Measurements from ENCODE around the gene CACFD1.

The CACFD1 gene

DNA sequence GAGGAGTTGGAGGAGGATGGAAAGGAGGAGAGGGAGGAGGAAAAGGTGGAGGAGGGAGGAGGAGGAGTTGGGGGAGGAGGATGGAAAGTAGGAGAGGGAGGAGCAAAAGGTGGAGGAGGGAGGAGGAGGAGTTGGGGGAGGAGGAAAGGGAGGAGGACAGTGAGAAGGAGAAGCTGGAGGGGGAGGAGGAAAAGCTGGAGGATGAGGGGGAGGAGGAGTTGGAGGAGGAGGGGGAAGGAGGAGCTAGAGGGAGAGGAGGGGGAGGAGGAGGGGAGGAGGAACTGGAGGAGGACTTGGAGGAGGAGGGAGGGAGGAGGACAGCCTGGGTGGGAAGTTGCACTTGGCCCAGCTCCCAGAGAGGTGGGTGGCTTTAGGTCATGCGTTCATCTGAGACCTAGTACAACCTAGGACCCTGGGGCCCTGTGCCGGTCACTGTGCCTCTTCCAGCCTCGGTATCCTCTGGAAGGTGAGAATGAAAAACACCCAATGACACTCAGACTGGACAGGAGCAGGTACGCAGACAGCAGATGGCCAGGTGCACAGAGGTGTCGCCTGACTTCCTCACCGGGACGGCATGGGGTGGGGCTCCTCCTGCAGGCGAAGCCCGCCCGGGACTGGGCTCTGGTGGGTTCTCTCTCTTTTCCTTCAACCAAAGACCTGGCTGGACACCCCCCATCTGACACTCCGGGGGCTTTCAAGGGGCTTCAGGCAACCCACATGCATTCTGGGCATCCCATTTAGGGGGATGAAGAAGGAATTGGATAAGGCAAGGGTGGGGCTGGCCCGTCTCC lies 31.3 kb downstream of the CACFD1 start:
- no peak overlapping the region for H3K27ac ChIP-seq
- TF ChIP-seq, protein P1, sequence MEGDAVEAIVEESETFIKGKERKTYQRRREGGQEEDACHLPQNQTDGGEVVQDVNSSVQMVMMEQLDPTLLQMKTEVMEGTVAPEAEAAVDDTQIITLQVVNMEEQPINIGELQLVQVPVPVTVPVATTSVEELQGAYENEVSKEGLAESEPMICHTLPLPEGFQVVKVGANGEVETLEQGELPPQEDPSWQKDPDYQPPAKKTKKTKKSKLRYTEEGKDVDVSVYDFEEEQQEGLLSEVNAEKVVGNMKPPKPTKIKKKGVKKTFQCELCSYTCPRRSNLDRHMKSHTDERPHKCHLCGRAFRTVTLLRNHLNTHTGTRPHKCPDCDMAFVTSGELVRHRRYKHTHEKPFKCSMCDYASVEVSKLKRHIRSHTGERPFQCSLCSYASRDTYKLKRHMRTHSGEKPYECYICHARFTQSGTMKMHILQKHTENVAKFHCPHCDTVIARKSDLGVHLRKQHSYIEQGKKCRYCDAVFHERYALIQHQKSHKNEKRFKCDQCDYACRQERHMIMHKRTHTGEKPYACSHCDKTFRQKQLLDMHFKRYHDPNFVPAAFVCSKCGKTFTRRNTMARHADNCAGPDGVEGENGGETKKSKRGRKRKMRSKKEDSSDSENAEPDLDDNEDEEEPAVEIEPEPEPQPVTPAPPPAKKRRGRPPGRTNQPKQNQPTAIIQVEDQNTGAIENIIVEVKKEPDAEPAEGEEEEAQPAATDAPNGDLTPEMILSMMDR (IDR thresholded peaks at IDR 0.05), result no peak
- TF ChIP-seq ZFX (IDR thresholded peaks at IDR 0.05; ENCODE audit: borderline replicate concordance), result no peak

DNA sequence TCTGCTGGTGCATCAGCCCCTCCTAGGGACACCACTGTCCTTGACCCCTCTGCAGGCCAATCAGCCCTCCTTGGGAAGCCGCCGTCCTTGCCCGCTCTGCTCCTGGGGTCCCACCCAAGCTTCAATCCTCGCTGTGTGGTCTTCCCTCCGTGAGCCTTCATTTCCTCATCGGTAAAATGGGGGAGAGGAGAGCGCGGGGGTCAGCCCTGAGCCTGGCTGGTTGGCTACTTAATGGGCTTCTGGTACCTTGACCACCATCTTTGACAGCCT lies 31.8 kb downstream of the CACFD1 start:
- H3K27ac ChIP-seq, result no peak overlapping the region
- no peak for TF ChIP-seq ZFX (IDR thresholded peaks at IDR 0.05; ENCODE audit: borderline replicate concordance)
- TF ChIP-seq, protein P1 (IDR thresholded peaks at IDR 0.05), result no peak

DNA sequence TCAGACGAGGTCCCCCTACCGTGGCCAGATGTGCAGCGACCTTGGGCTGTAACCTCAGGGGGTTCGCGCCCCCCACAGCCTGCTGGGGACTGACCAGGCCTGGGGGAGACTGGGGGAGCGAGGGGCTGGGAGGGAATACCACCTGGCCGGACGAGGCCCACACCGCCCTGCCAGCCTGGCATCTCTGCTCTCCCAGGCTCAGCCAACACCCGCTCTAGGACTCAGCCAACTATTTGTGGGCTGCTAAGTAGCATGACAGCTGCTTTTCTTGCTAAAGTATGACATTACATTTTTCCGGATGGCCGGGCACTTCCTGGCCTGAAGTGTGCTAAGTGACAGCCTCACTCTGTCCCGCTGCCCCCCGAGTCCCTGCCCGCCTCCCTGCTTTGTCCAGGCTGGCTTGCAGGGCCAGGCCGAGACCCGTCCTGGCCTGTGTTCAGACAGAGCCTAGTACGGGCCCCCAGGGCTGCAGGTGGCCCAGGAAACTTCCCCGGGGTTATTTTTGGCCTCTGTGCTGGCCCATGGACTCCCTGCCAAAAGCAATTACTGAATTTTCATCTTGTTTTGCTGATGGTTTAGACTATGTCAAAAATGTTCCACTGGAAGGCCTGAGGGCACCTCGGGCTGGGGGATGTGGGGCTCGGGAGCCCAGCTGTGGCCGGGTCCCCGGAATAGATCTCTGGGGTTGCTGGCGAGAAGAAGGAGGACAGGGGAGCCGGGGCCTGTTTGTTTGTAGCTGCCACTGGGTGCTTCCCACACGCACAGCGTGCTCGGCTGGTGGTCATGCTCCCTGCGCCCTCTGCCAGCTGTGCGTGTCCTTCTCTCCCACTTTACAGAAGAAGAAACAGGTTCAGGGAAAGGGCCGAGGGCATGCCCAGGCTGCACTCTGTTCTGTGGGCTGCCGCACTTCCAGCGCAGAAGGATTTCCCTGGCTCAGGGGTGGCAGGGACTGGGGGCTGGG lies 32.6 kb downstream of the CACFD1 start:
- H3K27ac ChIP-seq, result no peak overlapping the region
- TF ChIP-seq, protein P1 (IDR thresholded peaks at IDR 0.05), result no peak
- no peak for TF ChIP-seq ZFX (IDR thresholded peaks at IDR 0.05; ENCODE audit: borderline replicate concordance)

DNA sequence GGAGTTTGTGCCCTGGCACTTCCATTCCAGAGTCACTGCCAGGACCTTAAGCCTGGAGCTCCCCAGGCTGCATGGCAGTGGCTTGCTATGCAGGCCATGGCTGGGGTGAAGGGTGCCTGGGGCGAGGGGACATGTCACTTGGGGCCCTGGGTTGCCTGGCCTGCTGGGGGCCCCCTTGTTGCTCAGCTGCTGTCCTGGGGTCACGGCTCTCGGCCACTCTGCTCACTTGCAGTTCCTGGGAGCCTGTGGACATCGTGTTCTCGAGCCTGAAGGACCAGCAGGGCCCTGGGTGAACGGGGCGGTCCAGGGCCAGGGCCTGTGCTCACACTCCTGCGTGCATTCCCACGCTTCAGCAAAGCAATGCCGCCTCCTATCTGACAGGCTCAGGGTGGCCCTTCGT lies 33.6 kb downstream of the CACFD1 start:
- H3K27ac ChIP-seq, result no peak overlapping the region
- TF ChIP-seq, protein P1 (IDR thresholded peaks at IDR 0.05), result no peak

DNA sequence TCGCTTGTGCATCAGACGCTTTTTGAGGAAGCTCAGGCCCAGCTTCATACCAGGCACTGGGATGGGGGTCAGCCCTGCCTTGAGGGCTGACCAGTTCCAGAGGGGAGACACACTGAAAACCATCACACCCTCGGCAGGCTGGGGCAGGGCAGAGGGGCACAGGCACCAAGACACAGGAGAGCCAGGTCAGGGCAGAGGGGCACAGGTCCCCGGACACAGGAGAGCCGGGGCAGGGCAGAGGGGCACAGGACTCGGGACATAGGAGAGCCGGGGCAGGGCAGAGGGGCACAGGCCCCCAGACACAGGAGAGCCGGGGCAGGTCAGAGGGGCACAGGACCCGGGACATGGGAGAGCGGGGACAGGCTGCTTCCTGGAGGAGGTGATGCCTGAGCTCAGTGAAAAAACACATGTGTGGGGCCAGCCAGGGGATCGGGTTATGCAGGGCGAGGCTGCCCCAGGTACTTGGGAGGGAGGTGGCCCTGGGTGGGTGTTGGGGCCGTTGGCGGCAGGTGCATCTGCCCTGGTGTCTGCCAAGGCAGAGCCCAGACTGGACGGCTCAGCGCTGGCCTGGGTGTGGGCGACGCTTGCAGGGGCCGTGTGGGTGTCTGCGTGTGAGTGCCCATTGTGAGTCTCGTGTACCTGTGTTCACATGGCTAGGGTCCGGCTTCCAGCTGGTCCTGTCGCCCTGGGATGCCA lies 34.2 kb downstream of the CACFD1 start:
- TF ChIP-seq, protein P1 (IDR thresholded peaks at IDR 0.05), result no peak
- no peak for TF ChIP-seq ZFX (IDR thresholded peaks at IDR 0.05; ENCODE audit: borderline replicate concordance)
- no peak overlapping the region for H3K27ac ChIP-seq

DNA sequence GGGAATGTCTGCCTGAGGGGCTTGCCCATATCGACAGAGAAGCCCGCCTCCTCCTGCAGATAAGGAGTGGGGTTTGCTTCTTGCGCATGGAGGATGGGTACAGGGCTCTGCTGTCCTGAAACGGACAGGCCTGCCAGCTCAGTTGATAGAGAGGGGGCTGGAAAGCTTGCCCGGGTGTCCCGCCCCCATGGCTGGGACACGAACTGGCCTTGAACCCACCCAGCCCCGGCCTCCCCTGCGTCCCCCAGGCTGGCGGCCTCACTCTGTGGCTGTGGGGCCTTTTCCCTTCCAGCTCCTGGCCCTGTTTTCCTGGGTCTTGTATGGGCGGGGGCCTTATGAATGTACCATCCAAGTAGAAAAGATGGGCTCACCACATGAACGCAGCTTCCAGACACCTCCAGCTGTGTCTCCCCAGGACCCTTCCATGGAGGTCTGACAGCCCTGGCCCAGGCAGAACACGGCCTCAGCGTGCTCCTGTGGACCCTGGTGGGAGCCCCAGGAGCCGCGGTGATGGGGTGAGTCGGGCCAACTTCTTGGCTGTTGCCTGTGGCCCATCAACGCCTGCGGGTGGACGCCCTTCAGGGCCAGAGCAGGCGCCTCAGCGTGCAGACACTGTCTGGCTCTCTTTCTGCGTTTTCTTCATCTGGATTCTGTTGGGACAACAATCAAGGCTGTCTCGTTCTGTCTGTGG lies 35.0 kb downstream of the CACFD1 start:
- TF ChIP-seq, protein P1 (IDR thresholded peaks at IDR 0.05), result no peak
- TF ChIP-seq ZFX (IDR thresholded peaks at IDR 0.05; ENCODE audit: borderline replicate concordance), result no peak
- H3K27ac ChIP-seq, result no peak overlapping the region
